Measurements from ENCODE around the gene NOL12.

NOL12 gene

GRCh38 chr22:37659066-37659896, 26.9 kb upstream of the NOL12 start:
- DNase-seq (ENCODE audit: low read depth), result no peak

GRCh38 chr22:37659897-37660708, 26.0 kb upstream of the NOL12 start:
- DNase-seq (ENCODE audit: low read depth), result no peak

- no peak for DNase-seq (ENCODE audit: low read depth)
These were observed 25.5 kb upstream of the NOL12 start for GRCh38 chr22:37660709-37661045.

- no peak for DNase-seq (ENCODE audit: low read depth)
These were observed 24.8 kb upstream of the NOL12 start for GRCh38 chr22:37661160-37661924.

- DNase-seq (ENCODE audit: low read depth), result no peak
These were observed 24.1 kb upstream of the NOL12 start for GRCh38 chr22:37662039-37662438.

- DNase-seq (ENCODE audit: low read depth), result no peak
These were observed 22.5 kb upstream of the NOL12 start for GRCh38 chr22:37663521-37664140.

DNA sequence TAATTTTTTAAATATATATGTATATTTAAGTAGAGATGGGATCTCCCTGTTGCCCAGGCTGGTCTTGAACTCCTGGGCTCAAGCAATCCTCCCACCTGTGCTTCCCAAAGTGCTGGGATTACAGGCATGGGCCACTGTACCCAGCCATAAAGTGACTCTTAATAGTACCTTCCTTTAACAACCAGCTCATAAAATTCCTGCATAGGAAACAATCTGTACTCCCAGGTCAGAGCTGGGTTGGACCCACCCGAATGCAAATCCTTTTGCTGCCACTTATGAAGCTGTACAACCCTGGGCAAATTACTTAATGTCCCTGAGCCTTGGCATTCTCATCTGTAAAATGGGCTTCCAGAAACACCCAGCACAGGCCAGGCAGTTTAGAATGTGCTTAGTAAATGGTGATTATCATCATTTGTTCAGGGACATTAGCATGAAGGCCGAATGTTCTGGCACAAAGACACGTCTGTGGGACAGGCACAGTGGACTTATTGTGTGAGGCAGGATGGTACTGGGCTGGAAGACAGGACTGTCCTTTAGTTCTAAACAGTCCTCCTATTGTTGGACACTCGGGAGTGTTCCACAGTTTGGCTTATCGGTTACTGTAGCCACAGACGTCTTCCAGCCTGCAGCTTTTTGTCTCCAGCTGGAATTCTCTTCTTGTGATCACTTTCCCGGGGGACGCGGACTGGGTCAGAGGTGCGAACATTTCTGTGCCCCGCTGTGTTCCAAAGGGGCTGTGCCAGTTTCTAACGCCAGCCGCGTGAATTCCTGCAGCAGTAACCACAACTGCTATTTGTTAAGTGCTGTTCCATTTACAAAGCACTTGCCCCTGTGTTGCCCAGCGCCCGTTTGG, 21.7 kb upstream of the NOL12 start:
- no peak for DNase-seq (ENCODE audit: low read depth)

- DNase-seq (ENCODE audit: low read depth), result no peak
These were observed 20.7 kb upstream of the NOL12 start for GRCh38 chr22:37665487-37665886.

DNA sequence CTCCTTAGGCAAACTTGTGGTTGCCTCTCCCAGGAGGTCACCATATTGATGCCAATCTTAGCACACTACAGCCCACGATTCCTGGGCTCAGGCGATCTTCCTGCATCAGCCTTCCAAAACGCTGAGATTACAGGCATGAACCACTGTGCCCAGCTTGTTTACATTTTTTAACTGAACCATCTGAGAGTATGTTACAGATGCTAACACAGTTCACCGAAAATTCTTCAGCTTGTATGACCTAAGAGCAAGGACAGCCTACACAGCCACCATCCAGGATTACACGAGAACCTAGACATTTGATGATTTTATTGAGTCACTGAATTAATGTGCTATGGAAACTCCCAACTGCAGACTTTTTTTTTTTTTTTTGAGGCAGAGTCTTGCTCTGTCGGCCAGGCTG, 16.6 kb upstream of the NOL12 start:
- DNase-seq (ENCODE audit: low read depth), result no peak

GRCh38 chr22:37672206-37672919, 13.8 kb upstream of the NOL12 start:
- no peak for DNase-seq (ENCODE audit: low read depth)

DNA sequence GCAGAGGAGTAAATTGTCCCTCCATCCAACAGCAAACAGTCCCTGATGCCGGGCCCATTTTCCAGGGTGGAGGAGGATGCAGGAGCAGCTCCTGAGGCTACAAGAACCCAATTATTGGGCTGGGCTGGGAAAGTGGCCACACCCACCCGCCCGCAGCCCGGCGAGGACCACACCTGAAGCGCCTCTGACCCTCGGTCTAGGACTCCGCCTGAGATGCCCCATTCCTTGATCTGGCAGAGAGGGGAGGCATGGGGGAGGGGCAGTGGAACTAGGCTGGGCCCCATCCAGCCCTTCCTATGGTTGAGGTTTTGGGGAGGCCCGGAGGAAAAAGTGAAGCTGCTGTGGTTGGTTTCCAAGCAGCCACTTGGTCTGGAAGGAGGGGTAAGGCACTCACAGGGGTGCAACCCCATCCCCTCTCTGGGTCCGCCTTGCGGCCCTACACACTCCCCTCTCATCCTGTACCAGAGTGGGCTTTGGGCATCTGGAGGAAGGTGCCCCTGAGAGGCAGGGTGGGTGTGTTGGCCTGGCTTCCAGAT, 13.2 kb upstream of the NOL12 start:
- DNase-seq (ENCODE audit: low read depth), result no peak

DNA sequence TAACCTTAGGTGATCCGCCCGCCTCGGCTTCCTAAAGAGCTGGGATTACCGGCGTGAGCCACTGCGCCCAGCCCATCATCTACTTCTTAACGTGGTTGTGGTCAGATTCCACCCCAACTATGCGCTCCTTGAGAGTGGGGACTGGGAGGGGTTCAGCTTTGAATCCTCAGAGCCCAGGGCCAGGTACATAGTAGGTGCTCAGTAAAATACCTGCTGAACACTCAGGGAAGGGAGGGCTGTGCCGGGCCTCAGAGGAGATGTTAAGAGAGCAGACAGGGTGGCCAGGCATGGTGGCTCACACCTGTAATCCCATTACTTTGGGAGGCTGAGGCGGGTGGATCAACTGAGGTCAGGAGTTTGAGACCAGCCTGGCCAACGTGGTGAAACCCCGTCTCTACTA, 11.9 kb upstream of the NOL12 start:
- no peak for DNase-seq (ENCODE audit: low read depth)

- DNase-seq (ENCODE audit: low read depth), result peak; percentile 98
These were observed 10.9 kb upstream of the NOL12 start, which contains the start of gene LGALS1 for GRCh38 chr22:37674951-37675929. TSS of gene LGALS1 (plus strand) at chr22:37675636. CDS start at chr22:37675703, 67 bp downstream.

GRCh38 chr22:37675930-37676735, 10.0 kb upstream of the NOL12 start:
- no peak for DNase-seq (ENCODE audit: low read depth)

DNA sequence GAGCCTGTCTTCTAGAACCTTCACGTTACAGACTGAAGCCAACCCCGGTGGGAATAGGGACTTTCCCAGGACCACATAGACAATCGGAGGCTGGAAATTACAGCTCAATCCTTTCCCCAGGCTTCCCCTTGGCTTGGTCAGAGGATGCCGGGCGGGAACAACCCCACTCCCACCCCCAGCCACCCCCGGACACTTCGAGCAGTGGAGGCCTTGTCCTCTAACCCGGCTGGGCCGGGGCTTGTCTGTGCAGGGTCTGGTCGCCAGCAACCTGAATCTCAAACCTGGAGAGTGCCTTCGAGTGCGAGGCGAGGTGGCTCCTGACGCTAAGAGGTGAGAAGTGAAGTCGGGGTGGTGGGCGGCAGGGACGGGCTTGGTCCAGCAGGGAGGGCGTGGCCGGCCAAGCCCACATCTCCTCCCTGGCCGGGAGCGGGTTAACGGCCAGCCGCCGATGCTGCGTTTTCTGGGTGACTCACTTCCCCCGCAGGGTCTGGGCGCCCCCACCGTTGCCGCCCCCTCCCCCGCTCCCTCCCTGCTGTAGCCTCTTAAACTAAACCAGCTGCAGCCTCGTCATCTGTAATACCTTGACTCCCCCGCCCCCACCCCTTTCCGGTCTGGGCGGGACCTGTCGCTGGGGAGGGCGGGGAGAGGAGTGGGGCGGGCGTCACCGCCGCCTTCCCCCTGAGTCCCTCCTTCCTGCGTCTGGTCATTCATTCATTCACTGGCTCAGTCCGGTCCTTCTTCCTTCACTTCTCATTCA, 9.2 kb upstream of the NOL12 start:
- peak; percentile 97 for DNase-seq (ENCODE audit: low read depth)

- DNase-seq (ENCODE audit: low read depth), result no peak
These were observed 8.6 kb upstream of the NOL12 start for GRCh38 chr22:37677493-37677974.

- DNase-seq (ENCODE audit: low read depth), result no peak
These were observed 7.8 kb upstream of the NOL12 start for GRCh38 chr22:37678372-37678771.

Data from fibroblast of the conjunctiva (primary cell).